ENCODE measurements around the gene TRIP10.

Gene TRIP10

GRCh38 chr19:6739390-6739882 lies at the start of gene TRIP10:
Gene TRIP10 (plus strand): TSS chr19:6739680. CDS start chr19:6739762, 82 bp downstream.
- Histone ChIP-seq H3K4me2 (ENCODE audit: low read depth, low read length, poor library complexity, severe bottlenecking) (peak within 1 kb of the TSS; percentile 91), H3K4me3 (ENCODE audit: low read length, poor library complexity, severe bottlenecking) (peak within 1 kb of the TSS; percentile 79), H3K79me2 (ENCODE audit: insufficient read depth, low read length) (peaks cover 11% of the 10 kb centered on the region; the same call in 1 of the 2 replicates), H3K36me3 (ENCODE audit: insufficient read depth, low read length) (no peaks in the 10 kb centered on the region), H3K9me2 (replicated peaks; ENCODE audit: low read depth, low read length) (no peaks in the 10 kb centered on the region), H3K27me3 (ENCODE audit: insufficient read depth, low read length, poor library complexity, severe bottlenecking) (no peaks in the 10 kb centered on the region), H3K9me3 (ENCODE audit: insufficient read depth, low read depth, low read length) (no peaks in the 10 kb centered on the region), H3K9ac (ENCODE audit: low read depth, low read length, poor library complexity, severe bottlenecking) (peak within 1 kb of the TSS; percentile 72), H3K4me1 (ENCODE audit: insufficient read depth, low read length, poor library complexity, severe bottlenecking) (peaks cover 37% of the 10 kb centered on the region), H2AFZ (ENCODE audit: low read length) (peak within 1 kb of the TSS; percentile 83), H4K20me1 (ENCODE audit: insufficient read depth, low read length, poor library complexity, severe bottlenecking) (peaks cover 7% of the 10 kb centered on the region), H3F3A (ENCODE audit: low read depth) (no peaks in the 10 kb centered on the region)
- TF ChIP-seq EZH2phosphoT487 (IDR thresholded peaks at IDR 0.05; ENCODE audit: borderline replicate concordance) = no peak
- TF ChIP-seq CTCF (conservative IDR thresholded peaks at IDR 0.05; ENCODE audit: low read length) = no peak

- no peak for TF ChIP-seq CTCF (conservative IDR thresholded peaks at IDR 0.05; ENCODE audit: low read length)
- no peak for TF ChIP-seq EZH2phosphoT487 (IDR thresholded peaks at IDR 0.05; ENCODE audit: borderline replicate concordance)
- Histone ChIP-seq H3K36me3 (ENCODE audit: insufficient read depth, low read length) (no peaks in the 10 kb centered on the region), H3K4me3 (ENCODE audit: low read length, poor library complexity, severe bottlenecking) (no peak overlapping the region), H3K79me2 (ENCODE audit: insufficient read depth, low read length) (no peaks in the 10 kb centered on the region), H3K27me3 (ENCODE audit: insufficient read depth, low read length, poor library complexity, severe bottlenecking) (no peaks in the 10 kb centered on the region), H3F3A (ENCODE audit: low read depth) (no peaks in the 10 kb centered on the region), H3K9me3 (ENCODE audit: insufficient read depth, low read depth, low read length) (no peaks in the 10 kb centered on the region), H3K9me2 (replicated peaks; ENCODE audit: low read depth, low read length) (no peaks in the 10 kb centered on the region), H3K4me2 (ENCODE audit: low read depth, low read length, poor library complexity, severe bottlenecking) (no peak overlapping the region), H4K20me1 (ENCODE audit: insufficient read depth, low read length, poor library complexity, severe bottlenecking) (no peaks in the 10 kb centered on the region), H3K4me1 (ENCODE audit: insufficient read depth, low read length, poor library complexity, severe bottlenecking) (no peaks in the 10 kb centered on the region), H2AFZ (ENCODE audit: low read length) (no peak overlapping the region), H3K9ac (ENCODE audit: low read depth, low read length, poor library complexity, severe bottlenecking) (no peak overlapping the region)
Observed at GRCh38 chr19:6690160-6690885, 49.2 kb upstream of the TRIP10 start.

GRCh38 chr19:6691342-6691741 lies 48.1 kb upstream of the TRIP10 start:
- no peaks in the 10 kb centered on the region for H3K9me2 ChIP-seq (replicated peaks; ENCODE audit: low read depth, low read length)
- no peak overlapping the region for H3K9ac ChIP-seq (ENCODE audit: low read depth, low read length, poor library complexity, severe bottlenecking)
- no peaks in the 10 kb centered on the region for H4K20me1 ChIP-seq (ENCODE audit: insufficient read depth, low read length, poor library complexity, severe bottlenecking)
- TF ChIP-seq EZH2phosphoT487 (IDR thresholded peaks at IDR 0.05; ENCODE audit: borderline replicate concordance) (no peak), CTCF (conservative IDR thresholded peaks at IDR 0.05; ENCODE audit: low read length) (no peak)
- H3K4me1 ChIP-seq (ENCODE audit: insufficient read depth, low read length, poor library complexity, severe bottlenecking) = no peaks in the 10 kb centered on the region
- H3K9me3 ChIP-seq (ENCODE audit: insufficient read depth, low read depth, low read length) = no peaks in the 10 kb centered on the region
- H3K36me3 ChIP-seq (ENCODE audit: insufficient read depth, low read length) = no peaks in the 10 kb centered on the region
- no peaks in the 10 kb centered on the region for H3K27me3 ChIP-seq (ENCODE audit: insufficient read depth, low read length, poor library complexity, severe bottlenecking)
- no peak overlapping the region for H2AFZ ChIP-seq (ENCODE audit: low read length)
- no peak overlapping the region for H3K4me3 ChIP-seq (ENCODE audit: low read length, poor library complexity, severe bottlenecking)
- H3K4me2 ChIP-seq (ENCODE audit: low read depth, low read length, poor library complexity, severe bottlenecking) = no peak overlapping the region
- H3F3A ChIP-seq (ENCODE audit: low read depth) = no peaks in the 10 kb centered on the region
- H3K79me2 ChIP-seq (ENCODE audit: insufficient read depth, low read length) = no peaks in the 10 kb centered on the region
